HCT116 (cell line): ENCODE data around the gene ZNF532.

Experiments used
- CTCF ChIP-seq, 3 experiments: fragments of 200-600 bp in 1 of 3; sonication (generic) in 1 of 3; IDR thresholded peaks in 2 of 3; conservative IDR thresholded peaks in 1 of 3; 2 replicates each; pipeline ENCODE4 v1.5.1; 2012 to 2017; ENCODE audit warnings: low read depth in 2 of 3, low read length in 2 of 3, antibody characterized with exemption in 1 of 3, borderline replicate concordance in 1 of 3, control low read depth in 1 of 3, mild to moderate bottlenecking in 1 of 3, mixed read lengths in 1 of 3, mixed run types in 1 of 3, moderate library complexity in 1 of 3; ENCODE audit not compliant: insufficient read depth in 1 of 3
- EZH2phosphoT487 ChIP-seq: fragments of 200-600 bp; IDR thresholded peaks from 2 replicates; pipeline ENCODE4 v1.6.1; 2018; ENCODE audit warnings: antibody characterized with exemption, borderline replicate concordance
- POLR2A ChIP-seq: IDR thresholded peaks from 2 replicates; pipeline ENCODE4 v1.7.0; 2011; ENCODE audit warnings: borderline replicate concordance; ENCODE audit not compliant: insufficient read depth, insufficient read length; ENCODE audit errors: extremely low read depth
- SRF ChIP-seq: IDR thresholded peaks from 2 replicates; pipeline ENCODE4 v1.6.1; 2012; ENCODE audit warnings: low read depth

DNA sequence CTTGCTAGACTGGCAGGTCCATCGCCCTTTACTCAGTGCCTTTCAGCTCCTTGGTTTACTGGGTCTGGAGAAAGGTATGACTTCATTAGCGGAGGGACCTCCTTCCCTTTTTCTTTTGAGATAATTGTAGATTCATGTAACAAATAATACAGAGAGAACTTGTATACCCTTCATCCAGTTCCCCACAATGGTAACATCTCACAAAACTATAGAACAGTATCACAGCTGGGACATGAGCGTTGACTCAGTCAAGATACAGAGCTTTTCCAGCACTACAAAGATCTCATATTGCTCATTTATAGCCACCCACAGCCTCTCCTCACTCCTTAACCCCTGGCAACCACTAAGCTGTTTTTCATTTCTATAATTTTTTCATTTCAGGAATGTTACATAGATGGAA is 59.8 kb downstream of the ZNF532 start:
- no peak for TF ChIP-seq SRF
- no peak for TF ChIP-seq CTCF (IDR thresholded peaks at IDR 0.05 in 2 of 3, conservative IDR thresholded peaks at IDR 0.05 in 1 of 3; ENCODE audit: borderline replicate concordance in 1 of 3, insufficient read depth in 1 of 3, low read depth in 2 of 3, low read length in 2 of 3)
- TF ChIP-seq EZH2phosphoT487, result no peak
- TF ChIP-seq POLR2A, result no peak
